ENCODE data around the gene OTOP2. TPM values are rescaled to one million over a fixed set of nuclear protein-coding genes. Genes with fewer than 3 reads are reported as not detected.

The OTOP2 gene
- total and polyA plus RNA-seq, 9 of the 15 experiments (the other 6 are each of a cell fraction or from before 2014, with no cell fraction given) = 0.04 to 0.36 (median 0.14) TPM; not detected in 1

DNA sequence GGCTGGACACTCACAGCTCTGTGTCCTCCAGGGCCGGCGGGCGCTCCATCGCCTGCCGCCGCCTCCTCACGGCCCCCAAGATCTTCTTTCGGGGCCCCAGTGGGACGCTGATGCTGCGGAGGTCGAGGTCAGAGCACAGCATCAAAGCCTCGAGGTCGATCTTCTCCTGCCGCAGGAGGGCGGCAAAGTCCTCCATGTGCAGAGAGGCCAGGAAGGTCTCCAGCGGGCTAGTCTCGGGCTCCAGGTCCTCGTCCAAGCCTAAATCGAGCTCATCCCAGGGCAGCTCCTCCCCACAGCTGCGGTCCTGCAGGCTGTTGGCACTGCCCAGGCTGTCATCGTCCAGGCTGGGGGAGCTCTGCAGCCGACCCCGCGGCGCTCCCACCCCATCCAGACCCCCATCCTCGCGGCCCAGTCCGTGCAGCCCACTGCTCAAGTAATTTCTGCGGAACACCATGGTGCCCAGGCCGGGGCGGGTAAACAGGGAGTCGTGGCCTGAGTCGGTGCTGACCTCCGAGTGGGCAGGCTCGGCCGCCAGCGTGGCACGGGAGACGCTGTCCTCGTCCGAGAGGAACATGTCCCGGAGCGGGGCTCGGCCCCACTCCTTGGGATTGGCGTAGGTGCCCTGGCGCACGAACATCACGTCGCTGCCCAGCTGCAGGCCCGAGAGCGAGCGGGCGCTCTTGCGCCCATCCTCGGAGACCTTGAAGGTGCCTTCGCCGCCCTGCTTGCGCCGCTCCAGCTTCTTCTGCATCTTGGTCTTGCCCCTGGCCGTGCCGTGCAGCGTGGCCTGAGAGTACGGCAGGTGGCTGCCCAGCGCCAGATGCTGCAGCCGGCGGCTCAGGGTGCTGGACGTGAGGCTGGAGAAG, 4.4 kb upstream of the OTOP2 start (continued):
- TF ChIP-seq, protein P1, sequence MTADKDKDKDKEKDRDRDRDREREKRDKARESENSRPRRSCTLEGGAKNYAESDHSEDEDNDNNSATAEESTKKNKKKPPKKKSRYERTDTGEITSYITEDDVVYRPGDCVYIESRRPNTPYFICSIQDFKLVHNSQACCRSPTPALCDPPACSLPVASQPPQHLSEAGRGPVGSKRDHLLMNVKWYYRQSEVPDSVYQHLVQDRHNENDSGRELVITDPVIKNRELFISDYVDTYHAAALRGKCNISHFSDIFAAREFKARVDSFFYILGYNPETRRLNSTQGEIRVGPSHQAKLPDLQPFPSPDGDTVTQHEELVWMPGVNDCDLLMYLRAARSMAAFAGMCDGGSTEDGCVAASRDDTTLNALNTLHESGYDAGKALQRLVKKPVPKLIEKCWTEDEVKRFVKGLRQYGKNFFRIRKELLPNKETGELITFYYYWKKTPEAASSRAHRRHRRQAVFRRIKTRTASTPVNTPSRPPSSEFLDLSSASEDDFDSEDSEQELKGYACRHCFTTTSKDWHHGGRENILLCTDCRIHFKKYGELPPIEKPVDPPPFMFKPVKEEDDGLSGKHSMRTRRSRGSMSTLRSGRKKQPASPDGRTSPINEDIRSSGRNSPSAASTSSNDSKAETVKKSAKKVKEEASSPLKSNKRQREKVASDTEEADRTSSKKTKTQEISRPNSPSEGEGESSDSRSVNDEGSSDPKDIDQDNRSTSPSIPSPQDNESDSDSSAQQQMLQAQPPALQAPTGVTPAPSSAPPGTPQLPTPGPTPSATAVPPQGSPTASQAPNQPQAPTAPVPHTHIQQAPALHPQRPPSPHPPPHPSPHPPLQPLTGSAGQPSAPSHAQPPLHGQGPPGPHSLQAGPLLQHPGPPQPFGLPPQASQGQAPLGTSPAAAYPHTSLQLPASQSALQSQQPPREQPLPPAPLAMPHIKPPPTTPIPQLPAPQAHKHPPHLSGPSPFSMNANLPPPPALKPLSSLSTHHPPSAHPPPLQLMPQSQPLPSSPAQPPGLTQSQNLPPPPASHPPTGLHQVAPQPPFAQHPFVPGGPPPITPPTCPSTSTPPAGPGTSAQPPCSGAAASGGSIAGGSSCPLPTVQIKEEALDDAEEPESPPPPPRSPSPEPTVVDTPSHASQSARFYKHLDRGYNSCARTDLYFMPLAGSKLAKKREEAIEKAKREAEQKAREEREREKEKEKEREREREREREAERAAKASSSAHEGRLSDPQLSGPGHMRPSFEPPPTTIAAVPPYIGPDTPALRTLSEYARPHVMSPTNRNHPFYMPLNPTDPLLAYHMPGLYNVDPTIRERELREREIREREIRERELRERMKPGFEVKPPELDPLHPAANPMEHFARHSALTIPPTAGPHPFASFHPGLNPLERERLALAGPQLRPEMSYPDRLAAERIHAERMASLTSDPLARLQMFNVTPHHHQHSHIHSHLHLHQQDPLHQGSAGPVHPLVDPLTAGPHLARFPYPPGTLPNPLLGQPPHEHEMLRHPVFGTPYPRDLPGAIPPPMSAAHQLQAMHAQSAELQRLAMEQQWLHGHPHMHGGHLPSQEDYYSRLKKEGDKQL (CRISPR knock-in tag; IDR thresholded peaks at IDR 0.05; ENCODE audit: borderline replicate concordance) = no peak
- TF ChIP-seq ZKSCAN8 (CRISPR knock-in tag; IDR thresholded peaks at IDR 0.05) = no peak
- no peak for TF ChIP-seq ZNF347 (CRISPR knock-in tag; IDR thresholded peaks at IDR 0.05; ENCODE audit: low read depth)
- TF ChIP-seq HCFC1 (IDR thresholded peaks at IDR 0.05; ENCODE audit: low read depth, low read length) = no peak
